ENCODE measurements around the gene ZNF70.

GRCh38 chr22:23704829-23705228 is 46.1 kb downstream of the ZNF70 start:
- TF ChIP-seq EP300 (IDR thresholded peaks at IDR 0.05) (no peak), CTCF (IDR thresholded peaks at IDR 0.05) (no peak), POLR2A (IDR thresholded peaks at IDR 0.05) (no peak), POLR2AphosphoS5 (IDR thresholded peaks at IDR 0.05) (no peak)

All from gastroesophageal sphincter (tissue), 3 donors.